Activated CD4-positive, alpha-beta memory T cell treated with anti-CD3 and anti-CD28 coated beads for 36 hours (primary cell): ENCODE data around the gene ANXA6. TPM values are rescaled to one million over a fixed set of nuclear protein-coding genes. Genes with fewer than 3 reads are reported as not detected.

Source experiments
- CTCF ChIA-PET: fragments of 350-600 bp; sonication (Branson Sonifier 250); formaldehyde crosslinking; loops from one replicate; lab custom pipeline; 2021; ENCODE audit warnings: antibody characterized with exemption, inconsistent platforms; lab: Charles Lee
- POLR2A ChIA-PET: fragments of 350-600 bp; sonication (Branson Sonifier 250); formaldehyde crosslinking; loops from one replicate; lab custom pipeline; 2021; ENCODE audit warnings: antibody characterized with exemption; lab: Charles Lee
- DNase-seq: peaks from one replicate; pipeline ENCODE4 v3.0.0-alpha.2; 2020
- H3K27ac Mint-ChIP-seq: one replicate; pipeline ENCODE4 v1.8.0; 2021; ENCODE audit warnings: mixed read lengths
- H3K27me3 Mint-ChIP-seq: one replicate; pipeline ENCODE4 v1.8.0; 2021; ENCODE audit warnings: mixed read lengths
- H3K36me3 Mint-ChIP-seq: one replicate; pipeline ENCODE4 v1.8.0; 2021; ENCODE audit warnings: mixed read lengths
- H3K4me1 Mint-ChIP-seq: one replicate; pipeline ENCODE4 v1.8.0; 2021; ENCODE audit warnings: low read depth, mixed read lengths
- H3K4me3 Mint-ChIP-seq: one replicate; pipeline ENCODE4 v1.8.0; 2021; ENCODE audit warnings: mild to moderate bottlenecking, mixed read lengths
- H3K9me3 Mint-ChIP-seq: one replicate; pipeline ENCODE4 v1.8.0; 2021; ENCODE audit warnings: mixed read lengths
- intact Hi-C: fragments of 100-400 bp; cut with micrococcal nuclease; formaldehyde crosslinking; loops from one replicate; pipeline ENCODE4 v1.15.1; 2023
- total RNA-seq, 2 experiments: library from RNA; stranded (reverse); gene quantifications; one replicate each; pipeline ENCODE4 v1.2.3, GENCODE V29; 2021

The ANXA6 gene
- total RNA-seq, 2 experiments from 2014 or later: 430 to 443 TPM

DNA sequence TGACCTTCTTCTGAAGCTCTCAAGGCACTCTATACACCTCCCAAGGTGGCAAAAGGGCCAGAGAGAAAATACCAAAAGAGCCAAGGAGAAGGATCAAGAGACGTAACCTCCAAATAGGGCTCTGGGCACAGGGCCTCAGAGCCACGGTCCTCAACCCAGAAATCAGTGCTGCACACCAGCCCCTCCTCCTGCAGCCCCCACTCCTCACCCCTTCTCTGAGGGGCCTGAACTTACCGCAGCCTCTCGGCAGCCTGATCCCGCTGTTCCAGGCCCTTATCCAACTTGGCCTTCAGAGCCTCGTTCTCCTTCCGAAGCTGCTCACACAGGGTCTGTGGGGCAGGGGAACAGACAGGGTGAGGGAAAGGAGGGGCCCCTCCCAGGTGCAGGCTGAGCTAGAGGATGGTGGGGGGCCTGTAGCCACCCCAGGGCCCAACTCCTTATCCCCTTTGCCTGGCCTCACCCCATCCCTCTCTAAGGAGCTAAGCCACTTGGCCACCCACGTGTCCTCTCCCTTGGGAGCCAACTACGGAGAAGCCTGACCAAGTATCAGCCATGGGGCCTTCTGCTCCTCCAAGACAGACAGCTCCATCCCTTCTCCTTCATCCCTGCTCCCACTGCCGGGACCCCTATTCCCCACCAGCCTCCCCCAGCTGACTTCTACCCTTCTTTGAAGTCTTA, 105.5 kb downstream of the ANXA6 start:
- H3K36me3 Mint-ChIP-seq: peaks cover 83% of the 10 kb centered on the region
- H3K9me3 Mint-ChIP-seq: no peaks in the 10 kb centered on the region
- no peaks in the 10 kb centered on the region for H3K27me3 Mint-ChIP-seq
- ChIA-PET POLR2A (interaction anchor here (1.0 to 1.3 kb wide), 3 partner anchors 11 to 46 kb away, joined by 3 to 4 read pairs (median 4); no protein-coding TSS in a partner anchor), CTCF (interaction anchor here (0.6 to 13.9 kb wide), 35 partner anchors 10 to 589 kb away, joined by 3 to 382 read pairs (median 6); partner anchors contain the start of genes ANXA6 and TNIP1)
- no peak for DNase-seq
- H3K4me1 Mint-ChIP-seq: peaks cover 16% of the 10 kb centered on the region
- H3K27ac Mint-ChIP-seq: peak overlapping the region; percentile 67
- H3K4me3 Mint-ChIP-seq: no peak overlapping the region
- intact Hi-C loops: loop anchor here (1.0 kb wide), 1 partner anchor 63 kb away; no protein-coding TSS in a partner anchor

GRCh38 chr5:151051066-151051930, 106.3 kb downstream of the ANXA6 start:
- peaks cover 82% of the 10 kb centered on the region for H3K36me3 Mint-ChIP-seq
- H3K4me3 Mint-ChIP-seq: no peak overlapping the region
- H3K27ac Mint-ChIP-seq: peak overlapping the region; percentile 67
- intact Hi-C loops: loop anchor here (1.0 kb wide), 1 partner anchor 64 kb away; no protein-coding TSS in a partner anchor
- ChIA-PET CTCF (interaction anchor here (0.6 to 13.9 kb wide), 38 partner anchors 9 to 918 kb away, joined by 3 to 382 read pairs (median 6); partner anchors contain the start of genes ANXA6 and TNIP1), POLR2A (interaction anchor here (0.8 to 1.3 kb wide), 4 partner anchors 12 to 47 kb away, joined by 3 to 4 read pairs (median 4); no protein-coding TSS in a partner anchor)
- H3K9me3 Mint-ChIP-seq: no peaks in the 10 kb centered on the region
- DNase-seq: peak; percentile 79
- peaks cover 15% of the 10 kb centered on the region for H3K4me1 Mint-ChIP-seq
- H3K27me3 Mint-ChIP-seq: no peaks in the 10 kb centered on the region

Other genes with a start within 250 kb of the ANXA6 start
- gene GPX3, start 137.2 kb downstream of the ANXA6 start, total RNA-seq: not detected
- gene TNIP1, start 76.7 kb downstream of the ANXA6 start, total RNA-seq: 100 to 1,000 TPM; 388 to 401 TPM
- gene CCDC69, start 66.3 kb upstream of the ANXA6 start, total RNA-seq: 10 to 100 TPM; 24.6 to 27.6 TPM
- 10 to 100 TPM; 28.7 to 29.1 TPM for gene GM2A, start 95.4 kb upstream of the ANXA6 start, total RNA-seq
- gene SLC36A3, start 146.0 kb upstream of the ANXA6 start, total RNA-seq: not detected
- not detected for gene SLC36A2, start 189.8 kb upstream of the ANXA6 start, total RNA-seq